K562 (cell line): ENCODE measurements around the gene C1QTNF2. TPM values are rescaled to one million over a fixed set of nuclear protein-coding genes. Genes with fewer than 3 reads are reported as not detected.

Source experiments
- DDX20 ChIP-seq: fragments of 450-650 bp; IDR thresholded peaks from 2 replicates; pipeline ENCODE4 v1.6.1; 2016; ENCODE audit warnings: missing genetic modification characterization, low read depth, mild to moderate bottlenecking, missing compliant biosample characterization, moderate library complexity
- NEUROD1 ChIP-seq: fragments of 150-350 bp; IDR thresholded peaks from 2 replicates; pipeline ENCODE4 v1.6.1; 2014; ENCODE audit warnings: borderline replicate concordance, low read length, low read depth; ENCODE audit not compliant: partially characterized antibody
- RNF219 ChIP-seq: fragments of 250-450 bp; sonication (Bioruptor Pico); IDR thresholded peaks from 2 replicates; pipeline ENCODE4 v1.5.0; 2022; ENCODE audit warnings: mild to moderate bottlenecking
- THRB ChIP-seq: fragments of 450-650 bp; formaldehyde crosslinking; conservative IDR thresholded peaks from 2 replicates; pipeline ENCODE4 v1.4.0; 2022; ENCODE audit warnings: mild to moderate bottlenecking, missing genetic modification characterization
- ZNF318 ChIP-seq, 2 experiments: fragments of 450-650 bp; IDR thresholded peaks; 2 replicates each; pipeline ENCODE4 v1.6.1; 2016; ENCODE audit warnings: mild to moderate bottlenecking in 2 of 2, borderline replicate concordance in 1 of 2, low read depth in 1 of 2, moderate library complexity in 1 of 2
- ZNF518B ChIP-seq: fragments of 250-450 bp; sonication (Bioruptor Pico); IDR thresholded peaks from 2 replicates; pipeline ENCODE4 v1.5.0; 2021; ENCODE audit warnings: mild to moderate bottlenecking, moderate library complexity
- polyA plus RNA-seq, 8 experiments: library from polyadenylated mRNA; depleted of rRNA in 4 of 8; stranded (reverse) in 5 of 8; unstranded in 3 of 8; fragments of >200 nt; fragmentation: Nextera tagmentation in 2 of 8; fragmentation: Illumina TruSeq in 1 of 8; extraction: Ambion mirVana in 2 of 8; extraction: Trizol in 1 of 8; gene quantifications; 2 replicates each; pipeline versions ENCODE4 v1.2.1 to v1.2.3, GENCODE V29; 2011 to 2014; ENCODE audit warnings: inconsistent platforms in 1 of 8, missing spikeins in 1 of 8
- total RNA-seq, 7 experiments: library from RNA; depleted of rRNA in 6 of 7; stranded (reverse); fragments of >200 nt in 6 of 7; fragmentation: Illumina TruSeq in 2 of 7; extraction: Trizol in 2 of 7; gene quantifications; 2 replicates each; pipeline versions ENCODE4 v1.2.1 to v1.2.3, GENCODE V29; 2011 to 2021; ENCODE audit warnings: low replicate concordance in 1 of 7

C1QTNF2 gene
- total and polyA plus RNA-seq, 9 of the 15 experiments (the other 6 are each of a cell fraction or from before 2014, with no cell fraction given), result not detected

- no peak for TF ChIP-seq ZNF318 (IDR thresholded peaks at IDR 0.05; ENCODE audit: borderline replicate concordance in 1 of 2, low read depth in 1 of 2)
- no peak for TF ChIP-seq ZNF518B (CRISPR knock-in tag)
- no peak for TF ChIP-seq RNF219 (CRISPR knock-in tag)
- no peak for TF ChIP-seq NEUROD1
- no peak for TF ChIP-seq DDX20 (tag)
- TF ChIP-seq THRB (CRISPR knock-in tag), result no peak
- TF ChIP-seq, all 486 proteins: peak for 0
Observed at GRCh38 chr5:160356550-160357347, 13.7 kb downstream of the C1QTNF2 start (continued).
